ENCODE results near the gene PIGN. TPM values are rescaled to one million over a fixed set of nuclear protein-coding genes. Genes with fewer than 3 reads are reported as not detected.

The PIGN gene
- total and polyA plus RNA-seq, 2 of the 8 experiments (the other 6 are each of a cell fraction or from before 2014, with no cell fraction given), result 20.9 to 26.3 TPM

GRCh38 chr18:62164310-62164709, 22.5 kb downstream of the PIGN start:
- H3K27ac ChIP-seq (ENCODE audit: low read depth, low read length), result no peak overlapping the region
- H2AFZ ChIP-seq (ENCODE audit: low read length), result no peak overlapping the region
- no peak for DNase-seq (ENCODE audit: low read depth in 1 of 2, low spot score in 2 of 2)
- no peak overlapping the region for H3K14ac ChIP-seq (ENCODE audit: insufficient read length)
- 90% methylated on average over 7 of the region's 7 CpGs; no CpG with 5 or more reads in 1 of the 2 experiments for WGBS, 2 experiments (ENCODE audit: extremely low coverage in 1 of 2, insufficient coverage in 1 of 2, insufficient read length in 1 of 2, insufficient replicate concordance in 2 of 2, low coverage in 1 of 2, low lambda C conversion rate in 2 of 2, missing lambda C conversion rate in 1 of 2)
- H3K23ac ChIP-seq (ENCODE audit: insufficient read length), result no peak overlapping the region
- ChIA-PET CTCF (ENCODE audit: partially characterized antibody) (no interaction called here), POLR2A (ENCODE audit: partially characterized antibody) (interaction anchor here (1.2 kb wide), 1 partner anchor 23 kb away, joined by 3 read pairs; the partner anchor contains the start of genes PIGN and RELCH)
- no peak overlapping the region for H2BK12ac ChIP-seq (ENCODE audit: low read depth, low read length)
- no peak overlapping the region for H3K4me3 ChIP-seq (ENCODE audit: extremely low read depth in 1 of 4, insufficient read depth in 2 of 4, low read depth in 3 of 4, low read length in 4 of 4)
- no peak overlapping the region for H3K56ac ChIP-seq (replicated peaks; ENCODE audit: insufficient read length, low read depth, low read length)
- H4K5ac ChIP-seq (ENCODE audit: insufficient read length, low read depth, low read length), result no peak overlapping the region
- H3K9me3 ChIP-seq (ENCODE audit: insufficient read depth in 2 of 2, low read depth in 1 of 2, low read length in 1 of 2), result peaks cover 0 to 2% of the 10 kb centered on the region in 2 experiments; a peak in 1 of 4 replicates
- FAIRE-seq, result peak; percentile 48
- H2BK20ac ChIP-seq (ENCODE audit: low read length), result no peak overlapping the region
- H3K23me2 ChIP-seq (ENCODE audit: low read depth, low read length), result no peaks in the 10 kb centered on the region
- no peaks in the 10 kb centered on the region for H3K79me2 ChIP-seq (ENCODE audit: control insufficient read depth in 1 of 2, insufficient read depth in 2 of 2, low read length in 2 of 2)
- no peak overlapping the region for H2AK5ac ChIP-seq (ENCODE audit: low read depth, low read length)
- TF ChIP-seq EP300 (IDR thresholded peaks at IDR 0.05; ENCODE audit: borderline replicate concordance in 1 of 2, low read depth in 2 of 2, low read length in 2 of 2), result no peak
- TF ChIP-seq TBP (IDR thresholded peaks at IDR 0.05; ENCODE audit: low read depth, low read length), result no peak
- TF ChIP-seq SAP30 (IDR thresholded peaks at IDR 0.05; ENCODE audit: insufficient read depth, insufficient replicate concordance, low read length), result no peak
- TF ChIP-seq, protein P1, sequence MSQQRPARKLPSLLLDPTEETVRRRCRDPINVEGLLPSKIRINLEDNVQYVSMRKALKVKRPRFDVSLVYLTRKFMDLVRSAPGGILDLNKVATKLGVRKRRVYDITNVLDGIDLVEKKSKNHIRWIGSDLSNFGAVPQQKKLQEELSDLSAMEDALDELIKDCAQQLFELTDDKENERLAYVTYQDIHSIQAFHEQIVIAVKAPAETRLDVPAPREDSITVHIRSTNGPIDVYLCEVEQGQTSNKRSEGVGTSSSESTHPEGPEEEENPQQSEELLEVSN (IDR thresholded peaks at IDR 0.05), result no peak
- no peak for TF ChIP-seq NRF1 (IDR thresholded peaks at IDR 0.05; ENCODE audit: low read depth, low read length)
- TF ChIP-seq CHD2 (IDR thresholded peaks at IDR 0.05; ENCODE audit: low read length), result no peak
- TF ChIP-seq BCL11A (IDR thresholded peaks at IDR 0.05; ENCODE audit: low read depth in 2 of 2, low read length in 2 of 2), result no peak
- no peak for TF ChIP-seq KDM5A (IDR thresholded peaks at IDR 0.05; ENCODE audit: low read length)
- no peak for TF ChIP-seq KDM4A (IDR thresholded peaks at IDR 0.05; ENCODE audit: low read depth, low read length, severe bottlenecking)
- TF ChIP-seq TAF7 (optimal IDR thresholded peaks at IDR 0.05; ENCODE audit: borderline replicate concordance, low read depth, low read length), result no peak
- TF ChIP-seq SUZ12 (IDR thresholded peaks at IDR 0.05; ENCODE audit: low read length), result no peak
- no peak for TF ChIP-seq CEBPB (IDR thresholded peaks at IDR 0.05; ENCODE audit: low read depth, low read length)
- H2BK120ac ChIP-seq (replicated peaks; ENCODE audit: low read depth, low read length), result no peak overlapping the region
- no peaks in the 10 kb centered on the region for H3K27me3 ChIP-seq (replicated peaks in 1 of 4; ENCODE audit: control insufficient read depth in 3 of 4, extremely low read depth in 1 of 4, insufficient read depth in 3 of 4, low read length in 3 of 4)
- H4K91ac ChIP-seq (replicated peaks; ENCODE audit: insufficient read length, low read length), result no peak overlapping the region
- no peaks in the 10 kb centered on the region for H4K20me1 ChIP-seq (replicated peaks in 1 of 2; ENCODE audit: control insufficient read depth in 1 of 2, insufficient read depth in 2 of 2, low read length in 2 of 2)
- H3K36me3 ChIP-seq (ENCODE audit: control insufficient read depth in 2 of 4, insufficient read depth in 4 of 4, low read length in 3 of 4), result peaks cover 0 to 4% (median 0%) of the 10 kb centered on the region in 4 experiments; a peak in 2 of 8 replicates
- no peak overlapping the region for H3K9ac ChIP-seq (replicated peaks in 1 of 4; ENCODE audit: extremely low read depth in 1 of 4, low read depth in 3 of 4, low read length in 3 of 4)
- no peak overlapping the region for H2BK5ac ChIP-seq (ENCODE audit: low read depth, low read length)
- H3K79me1 ChIP-seq (ENCODE audit: low read depth, low read length), result no peaks in the 10 kb centered on the region
- no peak overlapping the region for H4K8ac ChIP-seq (ENCODE audit: extremely low read depth, insufficient read depth, low read length)
- no peaks in the 10 kb centered on the region for H3K4me1 ChIP-seq (replicated peaks in 1 of 4; ENCODE audit: control insufficient read depth in 3 of 4, insufficient read depth in 4 of 4, low read length in 3 of 4)
- no peak overlapping the region for H3K4me2 ChIP-seq (ENCODE audit: insufficient read depth in 1 of 2, low read depth in 2 of 2, low read length in 2 of 2)
- H3K18ac ChIP-seq (ENCODE audit: extremely low read depth, low read length), result no peak overlapping the region
- no peak overlapping the region for H2BK15ac ChIP-seq (ENCODE audit: low read length)
- no peak overlapping the region for H3K4ac ChIP-seq (replicated peaks; ENCODE audit: insufficient read length, low read depth, low read length)

Measured in H1 (cell line).